GM08714 (cell line): ENCODE results near the gene UGT1A5.

ENCODE experiments used
- H3K4me3 ChIP-seq: fragments of 200-500 bp; sonication (Bioruptor generic); 2 replicates; pipeline ENCODE4 v1.5.1; 2014; ENCODE audit warnings: mild to moderate bottlenecking, low read length, inconsistent platforms
- ZNF274 ChIP-seq: IDR thresholded peaks from 2 replicates; pipeline ENCODE4 v1.6.1; 2012; ENCODE audit warnings: mild to moderate bottlenecking, low read depth, low read length

Gene UGT1A5

GRCh38 chr2:233821709-233822100, 109.0 kb downstream of the UGT1A5 start:
- TF ChIP-seq ZNF274, result no peak
- no peak overlapping the region for H3K4me3 ChIP-seq

GRCh38 chr2:233822101-233822771, 109.5 kb downstream of the UGT1A5 start:
- TF ChIP-seq ZNF274, result no peak
- no peak overlapping the region for H3K4me3 ChIP-seq
